Calu3 (cell line): ENCODE measurements around the gene KRTAP1-1. TPM values are rescaled to one million over a fixed set of nuclear protein-coding genes. Genes with fewer than 3 reads are reported as not detected.

ENCODE experiments used
- BruUV-seq: library from RNA; stranded (reverse); fragments of 400-500 nt; replicated peaks from 2 replicates; lab custom pipeline; 2021; lab: Mats Ljungman, UMichigan
- CTCF ChIA-PET: fragments of 300-600 bp; sonication (Branson Sonifier 250); formaldehyde crosslinking; loops from one replicate; lab custom pipeline; 2022; ENCODE audit warnings: antibody characterized with exemption; lab: Charles Lee
- DNase-seq: peaks from one replicate; pipeline ENCODE4 v3.0.0; 2022
- H3K27ac Mint-ChIP-seq: one replicate; pipeline ENCODE4 v1.8.0; 2022; ENCODE audit warnings: mixed read lengths; ENCODE audit not compliant: unreplicated experiment
- H3K27me3 Mint-ChIP-seq: one replicate; pipeline ENCODE4 v1.8.0; 2022; ENCODE audit warnings: mixed read lengths; ENCODE audit not compliant: unreplicated experiment
- H3K36me3 Mint-ChIP-seq: one replicate; pipeline ENCODE4 v1.8.0; 2022; ENCODE audit warnings: mild to moderate bottlenecking, moderate library complexity, mixed read lengths; ENCODE audit not compliant: insufficient read depth, unreplicated experiment
- H3K4me1 Mint-ChIP-seq: one replicate; pipeline ENCODE4 v1.8.0; 2022; ENCODE audit warnings: mild to moderate bottlenecking, low read depth, mixed read lengths; ENCODE audit not compliant: unreplicated experiment
- H3K4me3 Mint-ChIP-seq: one replicate; pipeline ENCODE4 v1.8.0; 2022; ENCODE audit warnings: mild to moderate bottlenecking, low read depth, moderate library complexity, mixed read lengths; ENCODE audit not compliant: unreplicated experiment
- H3K9me3 Mint-ChIP-seq: one replicate; pipeline ENCODE4 v1.8.0; 2022; ENCODE audit warnings: low read depth, mixed read lengths; ENCODE audit not compliant: unreplicated experiment
- intact Hi-C: fragments of 100-400 bp; cut with micrococcal nuclease; formaldehyde crosslinking; loops from one replicate; pipeline ENCODE4 v1.10.0; 2022; ENCODE audit not compliant: unreplicated experiment
- total RNA-seq: library from RNA; stranded (reverse); gene quantifications from 2 replicates; pipeline ENCODE4 v1.2.3, GENCODE V29; 2022
- TF ChIP-seq, protein P1 (sequence below): fragments of 200-600 bp; IDR thresholded peaks from one replicate; pipeline ENCODE4 v1.8.0; 2022; ENCODE audit warnings: antibody characterized with exemption; ENCODE audit not compliant: unreplicated experiment

KRTAP1-1 gene
- total RNA-seq, 1 experiment from 2014 or later: 10.2 TPM

DNA sequence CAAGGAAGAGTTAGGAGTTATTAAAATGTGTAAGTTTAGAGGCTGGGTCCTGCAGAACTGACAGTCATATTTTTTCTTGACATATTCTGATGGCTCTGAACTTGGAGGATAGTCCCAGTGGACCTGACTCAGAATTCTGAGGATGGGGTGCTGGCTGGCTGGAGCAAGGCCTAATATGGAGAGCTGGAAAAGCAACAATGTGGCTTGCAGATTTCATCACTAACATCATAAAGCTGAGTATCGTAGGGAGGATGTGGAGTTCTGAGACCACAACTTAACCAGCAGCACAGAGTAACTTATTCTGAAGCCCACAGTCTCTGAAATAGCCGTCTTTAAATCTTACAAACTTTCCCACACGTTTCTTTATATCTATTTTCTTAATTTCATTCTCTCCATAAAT lies 16.6 kb downstream of the KRTAP1-1 start:
- H3K27ac Mint-ChIP-seq: peak overlapping the region; percentile 13
- H3K27me3 Mint-ChIP-seq: no peaks in the 10 kb centered on the region
- TF ChIP-seq, protein P1, sequence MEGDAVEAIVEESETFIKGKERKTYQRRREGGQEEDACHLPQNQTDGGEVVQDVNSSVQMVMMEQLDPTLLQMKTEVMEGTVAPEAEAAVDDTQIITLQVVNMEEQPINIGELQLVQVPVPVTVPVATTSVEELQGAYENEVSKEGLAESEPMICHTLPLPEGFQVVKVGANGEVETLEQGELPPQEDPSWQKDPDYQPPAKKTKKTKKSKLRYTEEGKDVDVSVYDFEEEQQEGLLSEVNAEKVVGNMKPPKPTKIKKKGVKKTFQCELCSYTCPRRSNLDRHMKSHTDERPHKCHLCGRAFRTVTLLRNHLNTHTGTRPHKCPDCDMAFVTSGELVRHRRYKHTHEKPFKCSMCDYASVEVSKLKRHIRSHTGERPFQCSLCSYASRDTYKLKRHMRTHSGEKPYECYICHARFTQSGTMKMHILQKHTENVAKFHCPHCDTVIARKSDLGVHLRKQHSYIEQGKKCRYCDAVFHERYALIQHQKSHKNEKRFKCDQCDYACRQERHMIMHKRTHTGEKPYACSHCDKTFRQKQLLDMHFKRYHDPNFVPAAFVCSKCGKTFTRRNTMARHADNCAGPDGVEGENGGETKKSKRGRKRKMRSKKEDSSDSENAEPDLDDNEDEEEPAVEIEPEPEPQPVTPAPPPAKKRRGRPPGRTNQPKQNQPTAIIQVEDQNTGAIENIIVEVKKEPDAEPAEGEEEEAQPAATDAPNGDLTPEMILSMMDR: no peak
- no peaks in the 10 kb centered on the region for H3K36me3 Mint-ChIP-seq
- DNase-seq: no peak
- no peak overlapping the region for H3K4me3 Mint-ChIP-seq
- H3K4me1 Mint-ChIP-seq: peaks cover 37% of the 10 kb centered on the region
- BruUV-seq: no TSS peak
- H3K9me3 Mint-ChIP-seq: peaks cover 3% of the 10 kb centered on the region
- CTCF ChIA-PET: interaction anchor here (0.7 to 1.5 kb wide), 3 partner anchors 14 to 96 kb away, joined by 3 read pairs; no protein-coding TSS in a partner anchor
- intact Hi-C loops: loop anchor here (5.0 kb wide), 1 partner anchor 67 kb away; no protein-coding TSS in a partner anchor

GRCh38 chr17:41020336-41020735 lies 20.9 kb downstream of the KRTAP1-1 start:
- CTCF ChIA-PET: interaction anchor here (0.6 to 1.6 kb wide), 12 partner anchors 9 to 1357 kb away, joined by 3 to 8 read pairs (median 4); partner anchors contain the start of genes GSDMB and KRTAP3-1

GRCh38 chr17:41019415-41019814 lies 21.8 kb downstream of the KRTAP1-1 start:
- CTCF ChIA-PET: interaction anchor here (0.7 to 1.6 kb wide), 5 partner anchors 10 to 251 kb away, joined by 3 to 7 read pairs (median 4); partner anchors contain the start of gene KRTAP3-1
- TF ChIP-seq, protein P1: no peak
- no peak overlapping the region for H3K4me3 Mint-ChIP-seq
- intact Hi-C loops: no loop called here
- H3K4me1 Mint-ChIP-seq: peaks cover 33% of the 10 kb centered on the region
- DNase-seq: no peak
- peaks cover 3% of the 10 kb centered on the region for H3K9me3 Mint-ChIP-seq
- H3K27ac Mint-ChIP-seq: no peak overlapping the region
- no peaks in the 10 kb centered on the region for H3K36me3 Mint-ChIP-seq
- BruUV-seq: no TSS peak
- H3K27me3 Mint-ChIP-seq: no peaks in the 10 kb centered on the region

More at GRCh38 chr17:41020336-41020735, 20.9 kb downstream of the KRTAP1-1 start:
- intact Hi-C loops: loop anchor here (5.0 kb wide), 1 partner anchor 63 kb away; no protein-coding TSS in a partner anchor
- no peak overlapping the region for H3K27ac Mint-ChIP-seq
- no peak for DNase-seq
- no peaks in the 10 kb centered on the region for H3K27me3 Mint-ChIP-seq
- H3K4me1 Mint-ChIP-seq: peaks cover 34% of the 10 kb centered on the region
- TF ChIP-seq, protein P1: no peak
- H3K4me3 Mint-ChIP-seq: no peak overlapping the region
- no TSS peak for BruUV-seq
- peaks cover 3% of the 10 kb centered on the region for H3K9me3 Mint-ChIP-seq
- no peaks in the 10 kb centered on the region for H3K36me3 Mint-ChIP-seq

- TF ChIP-seq, protein P1: no peak
- H3K27ac Mint-ChIP-seq: no peak overlapping the region
- peaks cover 3% of the 10 kb centered on the region for H3K9me3 Mint-ChIP-seq
- DNase-seq: no peak
- intact Hi-C loops: no loop called here
- no TSS peak for BruUV-seq
- H3K27me3 Mint-ChIP-seq: no peaks in the 10 kb centered on the region
- H3K36me3 Mint-ChIP-seq: no peaks in the 10 kb centered on the region
- H3K4me3 Mint-ChIP-seq: no peak overlapping the region
- CTCF ChIA-PET: interaction anchor here (0.6 to 1.6 kb wide), 3 partner anchors 8 to 488 kb away, joined by 3 to 7 read pairs (median 3); partner anchors contain the start of gene KRTAP1-5
- peaks cover 28% of the 10 kb centered on the region for H3K4me1 Mint-ChIP-seq
These were observed 22.7 kb downstream of the KRTAP1-1 start for GRCh38 chr17:41018541-41018940.
